ENCODE results near the gene IPPK. TPM values are rescaled to one million over a fixed set of nuclear protein-coding genes. Genes with fewer than 3 reads are reported as not detected.

Gene IPPK
- polyA plus RNA-seq, 4 donors, result 3.0 to 6.8 (median 4.7) TPM

DNA sequence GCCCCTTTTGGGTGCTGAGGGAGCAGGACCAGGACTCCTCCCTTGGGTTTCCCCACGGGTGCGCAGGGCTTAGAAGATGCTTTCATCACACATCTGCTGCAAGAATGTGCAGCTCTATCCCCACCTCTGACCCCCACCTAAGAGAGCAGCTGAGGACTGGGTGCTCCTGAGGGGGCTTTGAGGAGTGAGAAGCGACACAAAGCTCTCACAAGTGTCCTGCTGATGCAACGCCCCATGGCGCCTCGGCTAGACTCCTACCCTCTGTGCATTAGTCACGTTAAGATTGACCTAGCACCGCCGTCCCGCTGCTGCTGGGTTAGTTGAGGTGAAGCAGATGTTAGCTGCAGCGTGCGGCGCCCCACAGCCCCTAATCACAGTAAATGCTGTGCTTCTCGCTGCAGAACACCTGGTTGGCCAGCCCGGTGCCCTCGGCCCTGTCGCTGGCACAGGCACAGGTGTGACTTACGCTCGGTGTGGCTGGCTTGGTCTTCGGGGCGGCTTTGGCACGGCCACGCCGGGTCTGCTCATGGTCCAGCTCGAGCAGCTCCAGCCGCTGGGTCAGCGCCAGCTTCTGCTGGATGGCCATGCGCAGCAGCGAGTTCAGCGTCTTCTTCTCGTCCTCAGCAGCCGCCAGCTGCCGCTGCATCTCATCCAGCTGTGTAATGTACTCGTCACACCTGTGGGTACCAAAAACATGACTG lies 45.0 kb upstream of the IPPK start:
- DNase-seq (no peak), FAIRE-seq (no peak)
- no peak overlapping the region for H3K27ac ChIP-seq (ENCODE audit: low read depth in 1 of 3, low read length in 2 of 3)
- H3K27me3 ChIP-seq (ENCODE audit: control insufficient read depth in 3 of 3, insufficient read depth in 3 of 3, low read length in 3 of 3), result no peaks in the 10 kb centered on the region
- no peaks in the 10 kb centered on the region for H3K9me3 ChIP-seq (ENCODE audit: control insufficient read depth in 2 of 2, insufficient read depth in 1 of 2, low read depth in 1 of 2, low read length in 1 of 2)
- 95 to 98% (median 96%) methylated on average over 34 of the region's 34 CpGs for WGBS, 3 donors
- no peaks in the 10 kb centered on the region for H3K4me1 ChIP-seq (ENCODE audit: control insufficient read depth in 3 of 3, insufficient read depth in 2 of 3, low read depth in 1 of 3, low read length in 2 of 3)
- peaks cover 0 to 86% (median 4%) of the 10 kb centered on the region in 3 donors for H3K36me3 ChIP-seq (ENCODE audit: control insufficient read depth in 3 of 3, insufficient read depth in 2 of 3, low read depth in 1 of 3, low read length in 3 of 3)
- H3K4me3 ChIP-seq (ENCODE audit: low read depth in 1 of 3, low read length in 3 of 3), result no peak overlapping the region

DNA sequence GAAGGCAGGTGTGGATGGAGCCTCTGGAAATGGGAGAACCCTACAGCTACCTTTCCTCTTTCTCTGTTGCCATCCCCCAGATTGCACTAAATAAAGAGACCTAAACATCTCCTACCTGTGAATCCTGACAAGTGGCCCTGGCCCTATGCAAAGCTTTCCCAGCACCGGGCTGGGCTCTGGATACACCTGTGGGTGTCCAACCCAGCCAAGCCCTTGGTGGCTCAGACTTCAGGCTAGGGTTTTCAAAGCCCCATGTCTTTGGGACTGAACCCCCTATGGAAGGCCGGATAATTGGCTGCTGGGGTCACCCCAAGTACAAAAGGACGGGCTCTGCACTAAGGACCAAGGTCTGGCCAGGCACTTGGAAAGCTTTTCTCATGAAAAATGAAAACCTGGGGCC lies 44.1 kb upstream of the IPPK start:
- WGBS, 3 donors, result 95 to 100% (median 96%) methylated on average over 3 of the region's 3 CpGs
- DNase-seq (no peak), FAIRE-seq (no peak)
- Histone ChIP-seq H3K4me3 (ENCODE audit: low read depth in 1 of 3, low read length in 3 of 3) (no peak overlapping the region), H3K4me1 (ENCODE audit: control insufficient read depth in 3 of 3, insufficient read depth in 2 of 3, low read depth in 1 of 3, low read length in 2 of 3) (no peaks in the 10 kb centered on the region), H3K27me3 (ENCODE audit: control insufficient read depth in 3 of 3, insufficient read depth in 3 of 3, low read length in 3 of 3) (no peaks in the 10 kb centered on the region), H3K9me3 (ENCODE audit: control insufficient read depth in 2 of 2, insufficient read depth in 1 of 2, low read depth in 1 of 2, low read length in 1 of 2) (no peaks in the 10 kb centered on the region), H3K27ac (ENCODE audit: low read depth in 1 of 3, low read length in 2 of 3) (no peak overlapping the region), H3K36me3 (ENCODE audit: control insufficient read depth in 3 of 3, insufficient read depth in 2 of 3, low read depth in 1 of 3, low read length in 3 of 3) (peaks cover 0 to 80% (median 3%) of the 10 kb centered on the region in 3 donors)

DNA sequence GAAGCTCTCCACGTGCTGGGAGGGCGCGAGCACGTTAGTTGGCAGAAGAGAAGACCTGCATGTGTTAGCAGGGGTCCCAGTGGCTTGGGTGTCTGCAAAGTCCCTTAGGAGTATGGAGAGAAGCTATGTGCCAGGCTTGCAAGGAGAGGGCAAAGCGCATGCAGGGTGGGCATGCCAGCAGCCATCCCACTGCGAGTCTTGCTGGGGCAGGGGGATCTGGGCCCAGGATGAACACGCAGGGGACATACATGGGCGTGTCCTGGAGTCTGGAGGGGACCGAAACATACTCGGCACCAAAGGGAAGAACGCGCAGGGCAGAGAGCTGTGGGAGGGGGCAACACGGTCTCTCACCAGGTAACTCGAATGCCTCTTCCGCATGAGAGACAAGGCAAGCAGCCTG lies 43.6 kb upstream of the IPPK start:
- no peak for FAIRE-seq
- no peak overlapping the region for H3K4me3 ChIP-seq (ENCODE audit: low read depth in 1 of 3, low read length in 3 of 3)
- no peak overlapping the region for H3K27ac ChIP-seq (ENCODE audit: low read depth in 1 of 3, low read length in 2 of 3)
- 91 to 99% (median 95%) methylated on average over 15 of the region's 15 CpGs for WGBS, 3 donors
- no peak for DNase-seq
- no peaks in the 10 kb centered on the region for H3K27me3 ChIP-seq (ENCODE audit: control insufficient read depth in 3 of 3, insufficient read depth in 3 of 3, low read length in 3 of 3)
- H3K36me3 ChIP-seq (ENCODE audit: control insufficient read depth in 3 of 3, insufficient read depth in 2 of 3, low read depth in 1 of 3, low read length in 3 of 3), result peaks cover 0 to 76% (median 3%) of the 10 kb centered on the region in 3 donors
- no peaks in the 10 kb centered on the region for H3K9me3 ChIP-seq (ENCODE audit: control insufficient read depth in 2 of 2, insufficient read depth in 1 of 2, low read depth in 1 of 2, low read length in 1 of 2)
- no peaks in the 10 kb centered on the region for H3K4me1 ChIP-seq (ENCODE audit: control insufficient read depth in 3 of 3, insufficient read depth in 2 of 3, low read depth in 1 of 3, low read length in 2 of 3)

DNA sequence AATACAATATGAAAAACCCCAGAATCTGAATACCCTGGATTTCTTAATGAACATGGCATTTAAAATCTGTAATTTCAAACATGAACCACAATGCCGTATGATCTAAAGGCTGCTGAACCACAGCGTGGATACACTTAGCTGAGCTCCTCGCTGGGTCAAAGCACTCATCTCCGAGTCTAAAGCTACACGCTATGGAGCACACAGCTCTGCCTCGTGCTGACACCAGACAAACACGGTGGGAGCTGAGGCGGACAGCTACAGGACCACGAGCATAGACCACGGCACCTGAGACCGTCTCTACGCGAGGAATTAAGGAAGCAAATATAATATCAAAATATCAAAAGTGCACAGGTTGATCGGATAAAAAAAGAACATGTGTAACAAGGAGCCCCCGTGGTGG lies 42.8 kb upstream of the IPPK start:
- DNase-seq, result no peak
- Histone ChIP-seq H3K4me1 (ENCODE audit: control insufficient read depth in 3 of 3, insufficient read depth in 2 of 3, low read depth in 1 of 3, low read length in 2 of 3) (no peaks in the 10 kb centered on the region), H3K9me3 (ENCODE audit: control insufficient read depth in 2 of 2, insufficient read depth in 1 of 2, low read depth in 1 of 2, low read length in 1 of 2) (no peaks in the 10 kb centered on the region), H3K4me3 (ENCODE audit: low read depth in 1 of 3, low read length in 3 of 3) (no peak overlapping the region), H3K27me3 (ENCODE audit: control insufficient read depth in 3 of 3, insufficient read depth in 3 of 3, low read length in 3 of 3) (no peaks in the 10 kb centered on the region), H3K27ac (ENCODE audit: low read depth in 1 of 3, low read length in 2 of 3) (no peak overlapping the region), H3K36me3 (ENCODE audit: control insufficient read depth in 3 of 3, insufficient read depth in 2 of 3, low read depth in 1 of 3, low read length in 3 of 3) (peaks cover 0 to 68% (median 3%) of the 10 kb centered on the region in 3 donors)
- no peak for FAIRE-seq
- 94 to 98% (median 97%) methylated on average over 15 of the region's 15 CpGs for WGBS, 3 donors

DNA sequence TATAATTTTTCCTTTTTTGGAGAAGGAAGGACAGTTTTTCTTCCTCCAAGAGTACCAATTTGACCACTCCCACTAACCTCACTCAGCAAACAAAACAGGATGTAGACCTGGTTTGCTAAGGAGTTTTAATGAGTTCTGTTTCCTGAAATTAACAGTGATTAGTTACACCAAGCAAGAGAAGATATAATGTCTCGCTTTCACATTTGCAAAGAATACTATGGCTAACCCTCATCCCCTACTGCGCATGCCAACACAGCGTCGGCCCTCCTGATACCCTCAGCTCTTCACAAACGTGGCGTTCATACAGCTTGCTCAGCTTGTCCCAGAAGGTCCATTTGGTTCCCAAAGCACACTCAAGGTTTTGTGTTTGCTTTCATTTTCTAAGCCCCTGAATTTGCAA lies 41.9 kb upstream of the IPPK start:
- Histone ChIP-seq H3K36me3 (ENCODE audit: control insufficient read depth in 3 of 3, insufficient read depth in 2 of 3, low read depth in 1 of 3, low read length in 3 of 3) (peaks cover 0 to 59% (median 3%) of the 10 kb centered on the region in 3 donors), H3K9me3 (ENCODE audit: control insufficient read depth in 2 of 2, insufficient read depth in 1 of 2, low read depth in 1 of 2, low read length in 1 of 2) (no peaks in the 10 kb centered on the region), H3K4me1 (ENCODE audit: control insufficient read depth in 3 of 3, insufficient read depth in 2 of 3, low read depth in 1 of 3, low read length in 2 of 3) (no peaks in the 10 kb centered on the region), H3K4me3 (ENCODE audit: low read depth in 1 of 3, low read length in 3 of 3) (no peak overlapping the region), H3K27ac (ENCODE audit: low read depth in 1 of 3, low read length in 2 of 3) (peak overlapping the region in 2 of 3 donors; percentile 32 to 84), H3K27me3 (ENCODE audit: control insufficient read depth in 3 of 3, insufficient read depth in 3 of 3, low read length in 3 of 3) (no peaks in the 10 kb centered on the region)
- FAIRE-seq (no peak), DNase-seq (no peak)
- WGBS, 3 donors, result 59 to 89% (median 79%) methylated on average over 6 of the region's 6 CpGs

DNA sequence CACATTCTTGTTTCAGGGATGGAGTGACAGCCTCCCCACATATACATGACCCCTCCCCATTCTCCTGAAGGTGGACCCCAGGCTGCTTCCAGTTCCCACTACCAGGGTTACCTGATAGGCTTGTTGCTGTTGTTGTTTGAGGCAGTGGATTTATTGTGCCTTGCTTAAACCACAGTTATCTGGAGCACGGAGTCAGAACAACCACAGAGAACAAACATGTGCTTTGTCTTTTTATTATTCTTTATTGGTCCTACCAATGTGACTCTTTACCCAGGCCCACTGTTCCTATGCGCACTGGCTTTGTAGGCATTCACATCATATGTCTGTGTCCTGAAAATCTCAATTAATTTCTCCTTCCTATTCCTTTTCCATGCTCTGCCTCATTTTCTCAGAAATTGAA lies 41.2 kb upstream of the IPPK start:
- no peaks in the 10 kb centered on the region for H3K4me1 ChIP-seq (ENCODE audit: control insufficient read depth in 3 of 3, insufficient read depth in 2 of 3, low read depth in 1 of 3, low read length in 2 of 3)
- DNase-seq (no peak), FAIRE-seq (no peak)
- H3K27me3 ChIP-seq (ENCODE audit: control insufficient read depth in 3 of 3, insufficient read depth in 3 of 3, low read length in 3 of 3), result no peaks in the 10 kb centered on the region
- H3K27ac ChIP-seq (ENCODE audit: low read depth in 1 of 3, low read length in 2 of 3), result peak overlapping the region in 1 of 3 donors; percentile 47
- peaks cover 0 to 56% (median 3%) of the 10 kb centered on the region in 3 donors for H3K36me3 ChIP-seq (ENCODE audit: control insufficient read depth in 3 of 3, insufficient read depth in 2 of 3, low read depth in 1 of 3, low read length in 3 of 3)
- H3K4me3 ChIP-seq (ENCODE audit: low read depth in 1 of 3, low read length in 3 of 3), result no peak overlapping the region
- no peaks in the 10 kb centered on the region for H3K9me3 ChIP-seq (ENCODE audit: control insufficient read depth in 2 of 2, insufficient read depth in 1 of 2, low read depth in 1 of 2, low read length in 1 of 2)
- WGBS, 3 donors, result 35 to 79% (median 47%) methylated on average over 2 of the region's 2 CpGs

DNA sequence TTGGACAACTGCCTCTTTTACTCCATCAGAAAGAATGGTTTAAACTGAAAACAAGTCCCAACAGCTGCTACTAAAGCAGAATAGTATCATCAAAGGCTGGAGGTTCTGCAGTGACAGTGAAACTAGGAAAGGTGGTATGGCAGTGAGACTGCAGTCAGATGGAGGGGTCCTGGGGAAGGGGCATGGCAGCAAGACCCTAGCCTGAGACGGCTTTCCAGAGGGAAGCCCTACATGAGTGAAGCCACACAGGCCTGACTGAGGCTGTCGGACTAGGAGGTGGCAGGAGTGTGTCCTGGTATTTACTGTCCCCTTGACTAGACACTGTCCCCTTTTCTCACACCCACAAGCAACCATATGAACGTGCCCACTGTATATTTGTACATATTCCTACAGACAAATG lies 40.4 kb upstream of the IPPK start:
- DNase-seq (no peak), FAIRE-seq (no peak)
- H3K27ac ChIP-seq (ENCODE audit: low read depth in 1 of 3, low read length in 2 of 3), result peak overlapping the region in 1 of 3 donors; percentile 47
- WGBS, 3 donors, result 88 to 92% (median 91%) methylated on average over 3 of the region's 3 CpGs
- H3K27me3 ChIP-seq (ENCODE audit: control insufficient read depth in 3 of 3, insufficient read depth in 3 of 3, low read length in 3 of 3), result no peaks in the 10 kb centered on the region
- H3K9me3 ChIP-seq (ENCODE audit: control insufficient read depth in 2 of 2, insufficient read depth in 1 of 2, low read depth in 1 of 2, low read length in 1 of 2), result no peaks in the 10 kb centered on the region
- H3K4me1 ChIP-seq (ENCODE audit: control insufficient read depth in 3 of 3, insufficient read depth in 2 of 3, low read depth in 1 of 3, low read length in 2 of 3), result no peaks in the 10 kb centered on the region
- no peak overlapping the region for H3K4me3 ChIP-seq (ENCODE audit: low read depth in 1 of 3, low read length in 3 of 3)
- H3K36me3 ChIP-seq (ENCODE audit: control insufficient read depth in 3 of 3, insufficient read depth in 2 of 3, low read depth in 1 of 3, low read length in 3 of 3), result peaks cover 0 to 48% (median 3%) of the 10 kb centered on the region in 3 donors

DNA sequence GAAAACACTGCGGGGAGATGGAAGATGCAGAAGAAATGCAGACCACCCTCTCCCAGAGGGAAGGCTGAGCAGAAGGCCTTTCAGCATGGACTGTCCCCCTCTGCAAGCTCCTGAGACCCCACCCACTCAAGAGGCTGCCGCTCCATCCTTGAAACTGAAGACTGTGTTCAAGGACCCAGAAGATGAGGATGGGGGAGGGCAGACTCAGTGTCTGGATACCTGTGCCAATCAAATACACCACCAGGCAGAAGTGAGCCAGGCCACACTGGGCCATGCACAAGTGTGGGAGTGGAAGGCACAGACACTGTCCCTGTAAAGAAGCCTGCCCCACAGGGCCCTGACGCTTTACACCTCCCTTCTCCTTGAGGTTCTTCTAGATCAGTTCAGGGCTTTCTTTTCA lies 40.0 kb upstream of the IPPK start:
- Histone ChIP-seq H3K4me1 (ENCODE audit: control insufficient read depth in 3 of 3, insufficient read depth in 2 of 3, low read depth in 1 of 3, low read length in 2 of 3) (no peaks in the 10 kb centered on the region), H3K4me3 (ENCODE audit: low read depth in 1 of 3, low read length in 3 of 3) (no peak overlapping the region), H3K27ac (ENCODE audit: low read depth in 1 of 3, low read length in 2 of 3) (no peak overlapping the region), H3K36me3 (ENCODE audit: control insufficient read depth in 3 of 3, insufficient read depth in 2 of 3, low read depth in 1 of 3, low read length in 3 of 3) (peaks cover 0 to 44% (median 3%) of the 10 kb centered on the region in 3 donors), H3K27me3 (ENCODE audit: control insufficient read depth in 3 of 3, insufficient read depth in 3 of 3, low read length in 3 of 3) (no peaks in the 10 kb centered on the region), H3K9me3 (ENCODE audit: control insufficient read depth in 2 of 2, insufficient read depth in 1 of 2, low read depth in 1 of 2, low read length in 1 of 2) (no peaks in the 10 kb centered on the region)
- no peak for FAIRE-seq
- WGBS, 3 donors, result 96 to 99% (median 98%) methylated on average over 3 of the region's 3 CpGs
- no peak for DNase-seq

DNA sequence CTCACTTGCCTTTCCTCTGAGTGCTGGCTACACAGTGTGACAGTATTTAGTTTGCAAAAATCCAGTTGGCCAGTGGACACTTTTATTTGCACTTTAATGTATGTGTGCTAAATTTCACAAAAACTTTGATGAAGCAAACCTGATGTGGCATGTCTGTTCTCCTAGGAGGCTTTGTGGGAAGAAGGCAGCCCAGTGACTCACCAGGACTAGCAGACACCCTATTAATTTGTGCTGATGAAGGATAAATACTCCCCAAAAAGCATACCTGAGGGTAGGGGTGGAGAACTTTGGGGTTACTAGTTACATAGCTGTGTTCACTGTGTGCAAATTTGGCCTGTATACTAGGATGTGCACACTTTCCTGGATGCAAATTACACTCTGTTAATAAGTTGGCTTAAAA lies 39.3 kb upstream of the IPPK start:
- FAIRE-seq, result no peak
- Histone ChIP-seq H3K27ac (ENCODE audit: low read depth in 1 of 3, low read length in 2 of 3) (no peak overlapping the region), H3K27me3 (ENCODE audit: control insufficient read depth in 3 of 3, insufficient read depth in 3 of 3, low read length in 3 of 3) (no peaks in the 10 kb centered on the region), H3K9me3 (ENCODE audit: control insufficient read depth in 2 of 2, insufficient read depth in 1 of 2, low read depth in 1 of 2, low read length in 1 of 2) (no peaks in the 10 kb centered on the region), H3K4me3 (ENCODE audit: low read depth in 1 of 3, low read length in 3 of 3) (no peak overlapping the region), H3K4me1 (ENCODE audit: control insufficient read depth in 3 of 3, insufficient read depth in 2 of 3, low read depth in 1 of 3, low read length in 2 of 3) (no peaks in the 10 kb centered on the region), H3K36me3 (ENCODE audit: control insufficient read depth in 3 of 3, insufficient read depth in 2 of 3, low read depth in 1 of 3, low read length in 3 of 3) (peaks cover 0 to 37% (median 3%) of the 10 kb centered on the region in 3 donors)
- no peak for DNase-seq

Data from small intestine (tissue), 7 donors.